Fibroblast of pulmonary artery (primary cell): Measurements from ENCODE around the gene MGAT5.

ENCODE experiments used
- DNase-seq: peaks from one replicate; pipeline ENCODE4 v3.0.0-alpha.2; 2010; ENCODE audit warnings: low read depth
- H3K4me3 ChIP-seq: replicated peaks from 2 replicates; pipeline ENCODE4 v1.5.1; 2011; ENCODE audit warnings: low read depth, mild to moderate bottlenecking, control low read depth, low read length, moderate library complexity
- CTCF ChIP-seq: IDR thresholded peaks from 2 replicates; pipeline ENCODE4 v1.5.1; 2011; ENCODE audit warnings: mild to moderate bottlenecking, control low read depth, low read length, inconsistent platforms; ENCODE audit errors: missing control alignments

Gene MGAT5

GRCh38 chr2:134445985-134446382 lies 192.1 kb downstream of the MGAT5 start:
- DNase-seq, result no peak
- no peak overlapping the region for H3K4me3 ChIP-seq
- no peak for TF ChIP-seq CTCF

GRCh38 chr2:134446383-134447017 lies 192.6 kb downstream of the MGAT5 start:
- no peak overlapping the region for H3K4me3 ChIP-seq
- DNase-seq, result peak; percentile 53
- TF ChIP-seq CTCF, result no peak

GRCh38 chr2:134447669-134448068 lies 193.8 kb downstream of the MGAT5 start:
- no peak for TF ChIP-seq CTCF
- DNase-seq, result no peak
- H3K4me3 ChIP-seq, result no peak overlapping the region

- no peak for DNase-seq
- TF ChIP-seq CTCF, result no peak
These were observed 194.8 kb downstream of the MGAT5 start for GRCh38 chr2:134448650-134449049.

GRCh38 chr2:134449157-134449556 lies 195.3 kb downstream of the MGAT5 start:
- DNase-seq, result no peak
- H3K4me3 ChIP-seq, result no peak overlapping the region
- TF ChIP-seq CTCF, result no peak

More at GRCh38 chr2:134448650-134449049, 194.8 kb downstream of the MGAT5 start:
- no peak overlapping the region for H3K4me3 ChIP-seq

GRCh38 chr2:134449751-134450513 lies 196.1 kb downstream of the MGAT5 start:
- H3K4me3 ChIP-seq, result no peak overlapping the region
- TF ChIP-seq CTCF, result no peak
- no peak for DNase-seq

- H3K4me3 ChIP-seq, result no peak overlapping the region
- no peak for DNase-seq
- TF ChIP-seq CTCF, result no peak
These were observed 197.4 kb downstream of the MGAT5 start for GRCh38 chr2:134451347-134451630.
